ENCODE results near the gene MLPH. TPM values are rescaled to one million over a fixed set of nuclear protein-coding genes. Genes with fewer than 3 reads are reported as not detected.

The MLPH gene
- total RNA-seq, 1 donor from 2014 or later, result 73.5 TPM

DNA sequence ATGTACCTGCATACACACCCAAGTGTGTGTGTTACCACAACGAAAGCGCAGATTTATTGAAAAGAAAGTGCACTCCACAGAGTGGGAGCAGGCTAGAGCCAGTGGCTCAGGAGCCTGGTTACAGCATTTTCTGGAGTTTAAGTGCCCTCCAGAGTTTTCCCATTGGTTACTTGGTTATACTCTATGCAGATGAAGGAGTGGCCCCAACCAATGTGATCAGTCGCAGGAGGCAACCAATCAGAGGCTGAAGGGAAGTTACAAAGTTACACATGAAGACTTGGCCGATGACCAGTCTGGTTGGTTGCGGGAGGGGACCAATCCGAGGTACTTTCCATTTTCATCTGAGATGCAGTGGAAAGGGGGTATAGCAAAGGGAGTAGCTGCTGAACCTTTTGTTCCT is 65.9 kb downstream of the MLPH start:
- intact Hi-C loops (cut with micrococcal nuclease), result no loop called here
- Histone ChIP-seq H3K4me3 (no peak overlapping the region), H3K27ac (replicated peaks) (no peak overlapping the region), H3K36me3 (peaks cover 46% of the 10 kb centered on the region), H3K4me1 (no peaks in the 10 kb centered on the region), H3K27me3 (ENCODE audit: low read depth) (no peaks in the 10 kb centered on the region), H3K9me3 (replicated peaks) (peaks cover 18% of the 10 kb centered on the region)
- TF ChIP-seq, protein P1, sequence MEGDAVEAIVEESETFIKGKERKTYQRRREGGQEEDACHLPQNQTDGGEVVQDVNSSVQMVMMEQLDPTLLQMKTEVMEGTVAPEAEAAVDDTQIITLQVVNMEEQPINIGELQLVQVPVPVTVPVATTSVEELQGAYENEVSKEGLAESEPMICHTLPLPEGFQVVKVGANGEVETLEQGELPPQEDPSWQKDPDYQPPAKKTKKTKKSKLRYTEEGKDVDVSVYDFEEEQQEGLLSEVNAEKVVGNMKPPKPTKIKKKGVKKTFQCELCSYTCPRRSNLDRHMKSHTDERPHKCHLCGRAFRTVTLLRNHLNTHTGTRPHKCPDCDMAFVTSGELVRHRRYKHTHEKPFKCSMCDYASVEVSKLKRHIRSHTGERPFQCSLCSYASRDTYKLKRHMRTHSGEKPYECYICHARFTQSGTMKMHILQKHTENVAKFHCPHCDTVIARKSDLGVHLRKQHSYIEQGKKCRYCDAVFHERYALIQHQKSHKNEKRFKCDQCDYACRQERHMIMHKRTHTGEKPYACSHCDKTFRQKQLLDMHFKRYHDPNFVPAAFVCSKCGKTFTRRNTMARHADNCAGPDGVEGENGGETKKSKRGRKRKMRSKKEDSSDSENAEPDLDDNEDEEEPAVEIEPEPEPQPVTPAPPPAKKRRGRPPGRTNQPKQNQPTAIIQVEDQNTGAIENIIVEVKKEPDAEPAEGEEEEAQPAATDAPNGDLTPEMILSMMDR (IDR thresholded peaks at IDR 0.05; ENCODE audit: borderline replicate concordance), result no peak
- no peak for DNase-seq

DNA sequence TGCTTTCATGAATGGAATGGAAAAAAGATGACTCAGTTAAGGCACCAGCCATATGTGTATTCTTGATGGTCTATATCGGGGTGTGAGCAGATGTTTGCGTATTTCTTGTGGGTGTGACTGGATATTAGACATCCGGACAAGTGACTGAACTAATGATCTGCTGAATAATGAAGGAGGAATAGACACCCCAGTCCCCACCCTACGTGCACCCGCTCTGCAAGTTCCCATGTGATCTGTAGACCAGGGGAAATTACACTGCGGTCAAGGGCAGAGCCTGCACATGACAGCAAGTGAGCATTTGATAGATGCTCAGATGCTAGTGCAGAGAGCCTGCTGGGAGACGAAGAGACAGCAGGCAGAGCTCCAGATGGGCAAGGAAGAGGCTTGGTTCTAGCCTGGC is 66.9 kb downstream of the MLPH start:
- TF ChIP-seq, protein P1 (IDR thresholded peaks at IDR 0.05; ENCODE audit: borderline replicate concordance), result no peak
- peaks cover 4% of the 10 kb centered on the region for H3K4me1 ChIP-seq
- intact Hi-C loops (cut with micrococcal nuclease), result no loop called here
- H3K27me3 ChIP-seq (ENCODE audit: low read depth), result no peaks in the 10 kb centered on the region
- peaks cover 18% of the 10 kb centered on the region for H3K9me3 ChIP-seq (replicated peaks)
- DNase-seq, result no peak
- no peak overlapping the region for H3K27ac ChIP-seq (replicated peaks)
- no peak overlapping the region for H3K4me3 ChIP-seq
- peaks cover 35% of the 10 kb centered on the region for H3K36me3 ChIP-seq

DNA sequence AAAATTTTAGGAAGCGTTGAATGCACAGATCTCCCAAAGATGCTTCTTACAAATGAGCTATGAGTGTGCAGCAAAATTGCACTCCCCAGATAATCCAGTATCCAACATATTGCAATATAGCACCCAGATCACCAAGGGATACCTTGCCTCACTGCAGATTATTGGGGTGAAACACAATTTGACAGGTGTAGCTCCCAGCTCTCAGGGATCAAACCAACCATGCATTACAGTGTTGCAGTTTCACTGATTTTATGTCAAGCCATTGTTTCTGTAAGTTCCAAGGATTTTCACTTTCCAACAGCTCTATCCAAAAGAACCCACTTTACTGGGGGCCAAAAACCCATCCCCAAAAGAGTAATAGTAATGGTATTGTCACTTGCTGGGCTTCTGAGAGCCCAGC is 68.5 kb downstream of the MLPH start:
- intact Hi-C loops (cut with micrococcal nuclease), result no loop called here
- Histone ChIP-seq H3K27me3 (ENCODE audit: low read depth) (no peaks in the 10 kb centered on the region), H3K9me3 (replicated peaks) (peaks cover 18% of the 10 kb centered on the region), H3K27ac (replicated peaks) (no peak overlapping the region), H3K4me1 (peaks cover 11% of the 10 kb centered on the region), H3K36me3 (peaks cover 35% of the 10 kb centered on the region), H3K4me3 (no peak overlapping the region)
- DNase-seq, result no peak
- TF ChIP-seq, protein P1 (IDR thresholded peaks at IDR 0.05; ENCODE audit: borderline replicate concordance), result no peak

DNA sequence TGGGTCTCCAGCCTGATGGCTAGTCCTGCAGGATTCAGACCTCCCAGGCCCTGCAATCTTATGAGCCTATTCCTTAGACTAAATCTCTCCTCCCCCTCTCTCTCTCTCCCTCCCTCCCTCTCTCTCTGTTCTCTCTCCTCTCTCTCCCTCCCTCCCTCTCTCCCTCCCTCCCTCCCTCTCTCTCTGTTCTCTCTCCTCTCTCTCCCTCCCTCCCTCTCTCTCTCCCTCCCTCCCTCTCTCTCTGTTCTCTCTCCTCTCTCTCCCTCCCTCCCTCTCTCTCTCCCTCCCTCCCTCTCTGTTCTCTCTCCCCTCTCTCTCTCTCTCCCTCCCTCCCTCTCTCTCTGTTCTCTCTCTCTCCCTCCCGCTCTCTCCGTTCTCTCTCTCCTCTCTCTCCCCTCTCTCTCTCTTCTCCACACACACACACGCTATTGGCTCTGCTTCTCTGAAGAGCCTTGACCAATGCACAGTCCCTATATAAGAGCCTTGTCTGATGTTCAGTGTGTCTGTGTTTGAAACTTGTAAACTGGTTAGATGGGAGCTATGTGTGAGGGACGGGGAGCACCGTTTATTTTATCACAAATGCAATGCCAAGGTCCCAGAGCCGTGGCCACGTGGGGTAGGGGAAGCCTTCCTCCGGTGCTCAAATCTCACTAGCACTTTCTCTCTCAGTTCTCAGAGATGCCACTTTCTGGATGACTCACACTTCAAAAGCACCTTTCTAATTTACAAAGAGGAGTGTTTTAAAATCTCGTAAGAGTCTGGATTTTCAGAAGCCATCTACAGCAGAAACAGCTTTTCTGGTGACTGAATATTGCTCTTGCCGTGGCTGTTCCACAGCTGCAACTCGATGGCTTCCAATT is 70.0 kb downstream of the MLPH start:
- peaks cover 18% of the 10 kb centered on the region for H3K9me3 ChIP-seq (replicated peaks)
- H3K36me3 ChIP-seq, result peaks cover 35% of the 10 kb centered on the region
- no peak overlapping the region for H3K4me3 ChIP-seq
- DNase-seq, result no peak
- TF ChIP-seq, protein P1 (IDR thresholded peaks at IDR 0.05; ENCODE audit: borderline replicate concordance), result no peak
- no peak overlapping the region for H3K27ac ChIP-seq (replicated peaks)
- intact Hi-C loops (cut with micrococcal nuclease), result no loop called here
- no peaks in the 10 kb centered on the region for H3K27me3 ChIP-seq (ENCODE audit: low read depth)
- peaks cover 11% of the 10 kb centered on the region for H3K4me1 ChIP-seq

DNA sequence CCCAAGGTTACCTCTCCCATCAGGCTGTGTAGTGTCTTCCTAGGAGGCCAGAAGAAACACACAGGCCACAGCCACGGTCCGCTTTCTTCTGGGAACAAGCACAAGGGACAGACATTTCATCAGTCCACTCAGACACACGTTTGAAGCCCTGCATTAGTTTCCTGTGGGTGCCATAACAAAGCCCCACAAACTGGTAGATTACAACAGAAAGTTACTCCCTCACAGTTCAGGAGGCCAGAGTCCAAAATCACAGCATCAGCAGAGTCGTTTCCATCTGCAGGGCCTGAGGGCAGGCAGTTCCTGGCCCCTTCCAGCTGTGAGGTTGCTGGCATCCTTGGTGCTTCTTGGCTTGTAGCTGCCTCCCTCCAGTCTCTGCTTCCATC is 70.6 kb downstream of the MLPH start:
- Histone ChIP-seq H3K9me3 (replicated peaks) (peaks cover 18% of the 10 kb centered on the region), H3K4me1 (peaks cover 11% of the 10 kb centered on the region), H3K27ac (replicated peaks) (no peak overlapping the region), H3K36me3 (peaks cover 35% of the 10 kb centered on the region), H3K4me3 (no peak overlapping the region), H3K27me3 (ENCODE audit: low read depth) (no peaks in the 10 kb centered on the region)
- intact Hi-C loops (cut with micrococcal nuclease), result no loop called here
- TF ChIP-seq, protein P1 (IDR thresholded peaks at IDR 0.05; ENCODE audit: borderline replicate concordance), result no peak
- no peak for DNase-seq

Data from left ventricle myocardium inferior (tissue), 1 donor.